ENCODE data around the gene CACNB4.
A peak's percentile ranks its signal among the peaks of the same experiment; 100 is the strongest.

CACNB4 gene

GRCh38 chr2:151853070-151853758 is 245.6 kb downstream of the CACNB4 start:
- Histone ChIP-seq H3K4me3 (ENCODE audit: low read depth, low read length) (no peak overlapping the region), H3K27me3 (ENCODE audit: insufficient read depth, low read length) (no peaks in the 10 kb centered on the region), H2AFZ (ENCODE audit: low read length, unreplicated experiment) (no peak overlapping the region), H3K4me1 (ENCODE audit: control insufficient read depth, insufficient read depth, low read length, unreplicated experiment) (peaks cover 21% of the 10 kb centered on the region), H3K27ac (ENCODE audit: low read depth, low read length) (no peak overlapping the region), H3K79me2 (ENCODE audit: control insufficient read depth, insufficient read depth, low read length, unreplicated experiment) (no peaks in the 10 kb centered on the region), H3K36me3 (ENCODE audit: insufficient read depth, low read length) (no peaks in the 10 kb centered on the region)

GRCh38 chr2:151852260-151853069 is 246.4 kb downstream of the CACNB4 start:
- no peak overlapping the region for H3K27ac ChIP-seq (ENCODE audit: low read depth, low read length)
- H3K4me3 ChIP-seq (ENCODE audit: low read depth, low read length), result peak overlapping the region; percentile 51; the same call in 1 of the 2 replicates
- no peaks in the 10 kb centered on the region for H3K27me3 ChIP-seq (ENCODE audit: insufficient read depth, low read length)
- H3K79me2 ChIP-seq (ENCODE audit: control insufficient read depth, insufficient read depth, low read length, unreplicated experiment), result no peaks in the 10 kb centered on the region
- H3K36me3 ChIP-seq (ENCODE audit: insufficient read depth, low read length), result no peaks in the 10 kb centered on the region
- H2AFZ ChIP-seq (ENCODE audit: low read length, unreplicated experiment), result no peak overlapping the region
- H3K4me1 ChIP-seq (ENCODE audit: control insufficient read depth, insufficient read depth, low read length, unreplicated experiment), result peaks cover 21% of the 10 kb centered on the region

- no peak overlapping the region for H2AFZ ChIP-seq (ENCODE audit: low read length, unreplicated experiment)
- H3K79me2 ChIP-seq (ENCODE audit: control insufficient read depth, insufficient read depth, low read length, unreplicated experiment), result no peaks in the 10 kb centered on the region
- H3K4me3 ChIP-seq (ENCODE audit: low read depth, low read length), result peak overlapping the region; percentile 51; the same call in 1 of the 2 replicates
- no peaks in the 10 kb centered on the region for H3K27me3 ChIP-seq (ENCODE audit: insufficient read depth, low read length)
- H3K4me1 ChIP-seq (ENCODE audit: control insufficient read depth, insufficient read depth, low read length, unreplicated experiment), result peaks cover 21% of the 10 kb centered on the region
- no peak overlapping the region for H3K27ac ChIP-seq (ENCODE audit: low read depth, low read length)
- no peaks in the 10 kb centered on the region for H3K36me3 ChIP-seq (ENCODE audit: insufficient read depth, low read length)
Measured at GRCh38 chr2:151851761-151852160, 247.1 kb downstream of the CACNB4 start.

GRCh38 chr2:151849413-151850010 is 249.3 kb downstream of the CACNB4 start:
- no peak overlapping the region for H3K4me3 ChIP-seq (ENCODE audit: low read depth, low read length)
- no peaks in the 10 kb centered on the region for H3K36me3 ChIP-seq (ENCODE audit: insufficient read depth, low read length)
- peaks cover 21% of the 10 kb centered on the region for H3K4me1 ChIP-seq (ENCODE audit: control insufficient read depth, insufficient read depth, low read length, unreplicated experiment)
- no peak overlapping the region for H3K27ac ChIP-seq (ENCODE audit: low read depth, low read length)
- H2AFZ ChIP-seq (ENCODE audit: low read length, unreplicated experiment), result no peak overlapping the region
- H3K79me2 ChIP-seq (ENCODE audit: control insufficient read depth, insufficient read depth, low read length, unreplicated experiment), result no peaks in the 10 kb centered on the region
- no peaks in the 10 kb centered on the region for H3K27me3 ChIP-seq (ENCODE audit: insufficient read depth, low read length)

DNA sequence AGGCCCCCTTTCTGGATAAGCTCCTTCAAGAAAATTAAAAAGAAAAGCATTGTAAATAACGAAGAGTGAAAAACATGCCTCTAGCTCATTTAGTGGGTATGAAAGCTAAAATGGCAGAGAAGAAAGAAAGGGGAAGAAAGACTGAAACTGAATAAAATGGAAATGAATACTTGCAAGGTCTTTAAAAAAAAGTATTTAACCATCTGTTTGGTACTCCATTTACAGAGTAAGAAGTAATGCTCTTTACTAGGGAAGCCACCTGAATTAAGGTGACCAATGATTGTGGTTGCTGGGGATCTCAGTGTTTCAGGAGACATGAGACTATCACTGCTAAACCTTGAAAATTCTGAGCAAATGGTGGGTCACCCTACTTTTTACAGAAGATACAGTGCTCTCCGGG is 253.0 kb downstream of the CACNB4 start:
- no peak overlapping the region for H3K4me3 ChIP-seq (ENCODE audit: low read depth, low read length)
- no peaks in the 10 kb centered on the region for H3K36me3 ChIP-seq (ENCODE audit: insufficient read depth, low read length)
- H3K79me2 ChIP-seq (ENCODE audit: control insufficient read depth, insufficient read depth, low read length, unreplicated experiment), result no peaks in the 10 kb centered on the region
- no peak overlapping the region for H3K27ac ChIP-seq (ENCODE audit: low read depth, low read length)
- no peaks in the 10 kb centered on the region for H3K4me1 ChIP-seq (ENCODE audit: control insufficient read depth, insufficient read depth, low read length, unreplicated experiment)
- no peaks in the 10 kb centered on the region for H3K27me3 ChIP-seq (ENCODE audit: insufficient read depth, low read length)
- no peak overlapping the region for H2AFZ ChIP-seq (ENCODE audit: low read length, unreplicated experiment)

DNA sequence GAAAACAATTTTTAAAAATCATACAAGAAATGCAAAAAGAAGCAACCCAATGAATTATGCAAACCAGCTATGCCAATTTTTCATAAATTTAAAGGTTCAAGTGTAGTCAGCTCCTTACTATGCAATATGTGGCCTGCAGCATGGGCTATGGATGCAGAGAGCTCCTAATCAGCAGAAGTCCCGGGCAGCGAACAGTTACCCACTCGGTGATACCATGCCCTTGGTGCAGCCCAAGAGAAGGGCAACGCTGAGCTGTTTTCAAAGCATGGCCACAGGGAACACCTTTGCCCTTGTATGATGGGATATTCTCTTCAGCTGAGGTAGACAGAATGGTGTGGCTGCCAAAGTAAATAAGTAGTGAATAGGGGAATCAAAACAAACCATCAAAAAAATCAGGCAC is 253.4 kb downstream of the CACNB4 start:
- no peak overlapping the region for H3K4me3 ChIP-seq (ENCODE audit: low read depth, low read length)

DNA sequence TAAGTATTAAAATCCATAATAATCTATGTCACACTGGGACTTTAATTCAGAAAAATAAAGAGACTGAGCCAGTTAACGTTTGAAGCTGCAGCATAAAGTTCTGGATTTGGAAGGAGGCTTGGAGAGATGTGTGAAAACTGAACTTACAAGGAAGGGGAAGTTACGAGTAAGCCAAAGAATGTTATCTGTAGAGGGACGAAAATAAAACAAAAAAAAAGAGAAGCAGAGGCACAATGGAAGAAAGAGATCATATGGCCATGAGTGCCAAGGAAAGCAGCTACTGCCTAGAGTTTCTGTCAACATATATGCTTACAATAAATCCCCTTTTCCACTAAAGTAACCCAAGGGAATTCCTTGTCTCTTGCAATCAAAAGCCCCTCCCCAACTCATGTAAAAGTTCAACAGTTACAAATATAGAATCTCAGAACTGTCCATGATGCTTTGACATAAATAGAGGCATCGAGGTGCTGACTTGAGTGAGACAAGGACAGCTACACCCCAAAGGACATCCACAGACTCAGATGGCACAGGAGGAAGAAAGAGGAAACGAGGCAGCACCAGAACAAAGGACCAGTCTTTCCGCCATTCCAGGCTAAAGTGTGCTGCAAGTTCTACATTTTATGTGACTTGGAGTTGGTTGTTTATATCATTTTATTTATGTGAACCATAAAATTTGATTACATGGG is 254.5 kb downstream of the CACNB4 start:
- H3K27me3 ChIP-seq (ENCODE audit: insufficient read depth, low read length), result no peaks in the 10 kb centered on the region
- no peaks in the 10 kb centered on the region for H3K36me3 ChIP-seq (ENCODE audit: insufficient read depth, low read length)
- no peaks in the 10 kb centered on the region for H3K79me2 ChIP-seq (ENCODE audit: control insufficient read depth, insufficient read depth, low read length, unreplicated experiment)
- no peak overlapping the region for H3K27ac ChIP-seq (ENCODE audit: low read depth, low read length)
- no peaks in the 10 kb centered on the region for H3K4me1 ChIP-seq (ENCODE audit: control insufficient read depth, insufficient read depth, low read length, unreplicated experiment)
- H2AFZ ChIP-seq (ENCODE audit: low read length, unreplicated experiment), result no peak overlapping the region
- H3K4me3 ChIP-seq (ENCODE audit: low read depth, low read length), result no peak overlapping the region

More for the DNA sequence above, 253.4 kb downstream of the CACNB4 start:
- Histone ChIP-seq H3K27me3 (ENCODE audit: insufficient read depth, low read length) (no peaks in the 10 kb centered on the region), H3K36me3 (ENCODE audit: insufficient read depth, low read length) (no peaks in the 10 kb centered on the region), H3K27ac (ENCODE audit: low read depth, low read length) (no peak overlapping the region), H2AFZ (ENCODE audit: low read length, unreplicated experiment) (no peak overlapping the region), H3K79me2 (ENCODE audit: control insufficient read depth, insufficient read depth, low read length, unreplicated experiment) (no peaks in the 10 kb centered on the region), H3K4me1 (ENCODE audit: control insufficient read depth, insufficient read depth, low read length, unreplicated experiment) (no peaks in the 10 kb centered on the region)

DNA sequence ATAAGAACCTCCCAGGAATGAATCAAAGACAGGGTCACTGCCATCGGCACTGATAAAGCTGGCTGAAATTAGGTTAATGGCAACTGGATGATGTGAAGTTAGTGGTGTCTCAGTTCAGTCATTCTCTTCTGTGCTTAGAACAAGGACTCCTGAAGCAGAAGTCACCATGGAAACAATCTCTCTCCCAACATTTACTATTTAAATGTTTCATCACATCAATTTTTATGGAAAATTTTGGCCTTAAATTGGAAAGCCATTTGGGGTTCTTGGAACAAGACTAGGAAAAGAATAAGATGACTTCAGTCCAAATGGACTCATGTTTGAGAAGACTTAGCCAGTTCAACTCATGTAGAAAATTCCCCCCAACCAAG is 255.2 kb downstream of the CACNB4 start:
- H3K4me1 ChIP-seq (ENCODE audit: control insufficient read depth, insufficient read depth, low read length, unreplicated experiment), result no peaks in the 10 kb centered on the region
- no peak overlapping the region for H2AFZ ChIP-seq (ENCODE audit: low read length, unreplicated experiment)
- no peaks in the 10 kb centered on the region for H3K79me2 ChIP-seq (ENCODE audit: control insufficient read depth, insufficient read depth, low read length, unreplicated experiment)
- H3K4me3 ChIP-seq (ENCODE audit: low read depth, low read length), result no peak overlapping the region
- H3K27ac ChIP-seq (ENCODE audit: low read depth, low read length), result no peak overlapping the region
- H3K36me3 ChIP-seq (ENCODE audit: insufficient read depth, low read length), result no peaks in the 10 kb centered on the region
- H3K27me3 ChIP-seq (ENCODE audit: insufficient read depth, low read length), result no peaks in the 10 kb centered on the region

GRCh38 chr2:151842830-151843690 is 255.8 kb downstream of the CACNB4 start:
- no peak overlapping the region for H2AFZ ChIP-seq (ENCODE audit: low read length, unreplicated experiment)

GRCh38 chr2:151841047-151841424 is 257.8 kb downstream of the CACNB4 start:
- H3K79me2 ChIP-seq (ENCODE audit: control insufficient read depth, insufficient read depth, low read length, unreplicated experiment), result no peaks in the 10 kb centered on the region
- H3K36me3 ChIP-seq (ENCODE audit: insufficient read depth, low read length), result no peaks in the 10 kb centered on the region
- H3K27ac ChIP-seq (ENCODE audit: low read depth, low read length), result no peak overlapping the region
- H2AFZ ChIP-seq (ENCODE audit: low read length, unreplicated experiment), result no peak overlapping the region
- no peaks in the 10 kb centered on the region for H3K27me3 ChIP-seq (ENCODE audit: insufficient read depth, low read length)
- H3K4me3 ChIP-seq (ENCODE audit: low read depth, low read length), result no peak overlapping the region
- H3K4me1 ChIP-seq (ENCODE audit: control insufficient read depth, insufficient read depth, low read length, unreplicated experiment), result no peaks in the 10 kb centered on the region

More at GRCh38 chr2:151842830-151843690, 255.8 kb downstream of the CACNB4 start:
- no peaks in the 10 kb centered on the region for H3K4me1 ChIP-seq (ENCODE audit: control insufficient read depth, insufficient read depth, low read length, unreplicated experiment)
- no peaks in the 10 kb centered on the region for H3K36me3 ChIP-seq (ENCODE audit: insufficient read depth, low read length)
- no peaks in the 10 kb centered on the region for H3K27me3 ChIP-seq (ENCODE audit: insufficient read depth, low read length)
- no peaks in the 10 kb centered on the region for H3K79me2 ChIP-seq (ENCODE audit: control insufficient read depth, insufficient read depth, low read length, unreplicated experiment)
- no peak overlapping the region for H3K27ac ChIP-seq (ENCODE audit: low read depth, low read length)
- no peak overlapping the region for H3K4me3 ChIP-seq (ENCODE audit: low read depth, low read length)
